ENCODE measurements around the gene SSBP3. TPM values are rescaled to one million over a fixed set of nuclear protein-coding genes. Genes with fewer than 3 reads are reported as not detected.

SSBP3 gene
- total and polyA plus RNA-seq, 9 of the 15 experiments (the other 6 are each of a cell fraction or from before 2014, with no cell fraction given): 8.7 to 108 (median 33.8) TPM

DNA sequence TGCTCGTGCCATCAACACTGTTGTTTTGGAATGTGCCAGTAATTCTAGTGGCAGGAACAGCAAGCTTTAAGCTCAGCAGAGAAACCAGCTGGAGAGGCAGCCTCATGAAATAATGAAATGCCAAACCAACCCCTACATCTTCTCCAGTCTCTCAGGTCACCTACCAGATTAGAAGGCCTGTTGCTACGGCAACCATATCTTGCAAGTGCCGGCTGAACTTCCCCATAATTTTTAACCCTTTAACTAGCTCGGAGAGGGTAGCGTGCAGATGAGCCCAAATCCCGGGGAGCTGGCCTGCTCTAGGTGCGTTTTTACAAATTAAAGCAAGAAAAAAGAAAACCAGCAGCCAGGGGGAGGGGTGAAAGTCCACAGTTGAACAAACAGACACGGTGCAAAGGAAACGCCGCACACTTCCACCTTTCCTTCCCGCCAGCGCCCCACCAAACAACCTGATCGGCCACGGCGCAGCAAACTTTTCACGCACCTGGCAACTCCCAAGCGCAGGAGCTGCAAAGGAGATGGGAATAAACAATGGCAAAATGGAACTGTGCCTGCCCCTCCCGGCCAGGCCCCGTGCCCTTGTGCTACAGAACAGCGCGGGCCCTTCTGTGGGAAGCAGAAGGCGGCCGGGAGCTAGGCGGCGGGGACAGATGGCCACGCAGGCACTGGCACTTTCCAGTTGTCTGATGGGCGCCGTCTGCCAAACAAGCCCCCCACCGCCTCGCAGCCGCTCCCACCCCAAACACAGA is 50.1 kb downstream of the SSBP3 start (continued):
- TF ChIP-seq SAP30 (IDR thresholded peaks at IDR 0.05; ENCODE audit: borderline replicate concordance, insufficient read depth, low read depth, low read length, poor library complexity, severe bottlenecking) (peak; percentile 11), ZC3H8 (IDR thresholded peaks at IDR 0.05) (no peak), ILF3 (IDR thresholded peaks at IDR 0.05; ENCODE audit: borderline replicate concordance) (no peak), CBFA2T3 (IDR thresholded peaks at IDR 0.05) (peak; percentile 61), MAZ (CRISPR knock-in tag; conservative IDR thresholded peaks at IDR 0.05 in 1 of 2, IDR thresholded peaks at IDR 0.05 in 1 of 2) (peak in 1 of 2 experiments; percentile 40; a peak in 1 of 4 replicates), NR1H2 (CRISPR knock-in tag; IDR thresholded peaks at IDR 0.05) (no peak), RFX5 (IDR thresholded peaks at IDR 0.05; ENCODE audit: low read depth, low read length) (no peak)
- TF ChIP-seq, protein P1, sequence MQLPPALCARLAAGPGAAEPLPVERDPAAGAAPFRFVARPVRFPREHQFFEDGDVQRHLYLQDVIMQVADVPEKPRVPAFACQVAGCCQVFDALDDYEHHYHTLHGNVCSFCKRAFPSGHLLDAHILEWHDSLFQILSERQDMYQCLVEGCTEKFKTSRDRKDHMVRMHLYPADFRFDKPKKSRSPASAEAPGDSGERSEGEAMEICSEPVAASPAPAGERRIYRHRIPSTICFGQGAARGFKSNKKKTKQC (CRISPR knock-in tag; IDR thresholded peaks at IDR 0.05): no peak
- TF ChIP-seq, protein P2, sequence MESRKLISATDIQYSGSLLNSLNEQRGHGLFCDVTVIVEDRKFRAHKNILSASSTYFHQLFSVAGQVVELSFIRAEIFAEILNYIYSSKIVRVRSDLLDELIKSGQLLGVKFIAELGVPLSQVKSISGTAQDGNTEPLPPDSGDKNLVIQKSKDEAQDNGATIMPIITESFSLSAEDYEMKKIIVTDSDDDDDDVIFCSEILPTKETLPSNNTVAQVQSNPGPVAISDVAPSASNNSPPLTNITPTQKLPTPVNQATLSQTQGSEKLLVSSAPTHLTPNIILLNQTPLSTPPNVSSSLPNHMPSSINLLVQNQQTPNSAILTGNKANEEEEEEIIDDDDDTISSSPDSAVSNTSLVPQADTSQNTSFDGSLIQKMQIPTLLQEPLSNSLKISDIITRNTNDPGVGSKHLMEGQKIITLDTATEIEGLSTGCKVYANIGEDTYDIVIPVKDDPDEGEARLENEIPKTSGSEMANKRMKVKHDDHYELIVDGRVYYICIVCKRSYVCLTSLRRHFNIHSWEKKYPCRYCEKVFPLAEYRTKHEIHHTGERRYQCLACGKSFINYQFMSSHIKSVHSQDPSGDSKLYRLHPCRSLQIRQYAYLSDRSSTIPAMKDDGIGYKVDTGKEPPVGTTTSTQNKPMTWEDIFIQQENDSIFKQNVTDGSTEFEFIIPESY (CRISPR knock-in tag; IDR thresholded peaks at IDR 0.05): peak; percentile 61
- TF ChIP-seq, protein P3, sequence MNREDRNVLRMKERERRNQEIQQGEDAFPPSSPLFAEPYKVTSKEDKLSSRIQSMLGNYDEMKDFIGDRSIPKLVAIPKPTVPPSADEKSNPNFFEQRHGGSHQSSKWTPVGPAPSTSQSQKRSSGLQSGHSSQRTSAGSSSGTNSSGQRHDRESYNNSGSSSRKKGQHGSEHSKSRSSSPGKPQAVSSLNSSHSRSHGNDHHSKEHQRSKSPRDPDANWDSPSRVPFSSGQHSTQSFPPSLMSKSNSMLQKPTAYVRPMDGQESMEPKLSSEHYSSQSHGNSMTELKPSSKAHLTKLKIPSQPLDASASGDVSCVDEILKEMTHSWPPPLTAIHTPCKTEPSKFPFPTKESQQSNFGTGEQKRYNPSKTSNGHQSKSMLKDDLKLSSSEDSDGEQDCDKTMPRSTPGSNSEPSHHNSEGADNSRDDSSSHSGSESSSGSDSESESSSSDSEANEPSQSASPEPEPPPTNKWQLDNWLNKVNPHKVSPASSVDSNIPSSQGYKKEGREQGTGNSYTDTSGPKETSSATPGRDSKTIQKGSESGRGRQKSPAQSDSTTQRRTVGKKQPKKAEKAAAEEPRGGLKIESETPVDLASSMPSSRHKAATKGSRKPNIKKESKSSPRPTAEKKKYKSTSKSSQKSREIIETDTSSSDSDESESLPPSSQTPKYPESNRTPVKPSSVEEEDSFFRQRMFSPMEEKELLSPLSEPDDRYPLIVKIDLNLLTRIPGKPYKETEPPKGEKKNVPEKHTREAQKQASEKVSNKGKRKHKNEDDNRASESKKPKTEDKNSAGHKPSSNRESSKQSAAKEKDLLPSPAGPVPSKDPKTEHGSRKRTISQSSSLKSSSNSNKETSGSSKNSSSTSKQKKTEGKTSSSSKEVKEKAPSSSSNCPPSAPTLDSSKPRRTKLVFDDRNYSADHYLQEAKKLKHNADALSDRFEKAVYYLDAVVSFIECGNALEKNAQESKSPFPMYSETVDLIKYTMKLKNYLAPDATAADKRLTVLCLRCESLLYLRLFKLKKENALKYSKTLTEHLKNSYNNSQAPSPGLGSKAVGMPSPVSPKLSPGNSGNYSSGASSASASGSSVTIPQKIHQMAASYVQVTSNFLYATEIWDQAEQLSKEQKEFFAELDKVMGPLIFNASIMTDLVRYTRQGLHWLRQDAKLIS (CRISPR knock-in tag; IDR thresholded peaks at IDR 0.05): no peak
- TF ChIP-seq, protein P4, sequence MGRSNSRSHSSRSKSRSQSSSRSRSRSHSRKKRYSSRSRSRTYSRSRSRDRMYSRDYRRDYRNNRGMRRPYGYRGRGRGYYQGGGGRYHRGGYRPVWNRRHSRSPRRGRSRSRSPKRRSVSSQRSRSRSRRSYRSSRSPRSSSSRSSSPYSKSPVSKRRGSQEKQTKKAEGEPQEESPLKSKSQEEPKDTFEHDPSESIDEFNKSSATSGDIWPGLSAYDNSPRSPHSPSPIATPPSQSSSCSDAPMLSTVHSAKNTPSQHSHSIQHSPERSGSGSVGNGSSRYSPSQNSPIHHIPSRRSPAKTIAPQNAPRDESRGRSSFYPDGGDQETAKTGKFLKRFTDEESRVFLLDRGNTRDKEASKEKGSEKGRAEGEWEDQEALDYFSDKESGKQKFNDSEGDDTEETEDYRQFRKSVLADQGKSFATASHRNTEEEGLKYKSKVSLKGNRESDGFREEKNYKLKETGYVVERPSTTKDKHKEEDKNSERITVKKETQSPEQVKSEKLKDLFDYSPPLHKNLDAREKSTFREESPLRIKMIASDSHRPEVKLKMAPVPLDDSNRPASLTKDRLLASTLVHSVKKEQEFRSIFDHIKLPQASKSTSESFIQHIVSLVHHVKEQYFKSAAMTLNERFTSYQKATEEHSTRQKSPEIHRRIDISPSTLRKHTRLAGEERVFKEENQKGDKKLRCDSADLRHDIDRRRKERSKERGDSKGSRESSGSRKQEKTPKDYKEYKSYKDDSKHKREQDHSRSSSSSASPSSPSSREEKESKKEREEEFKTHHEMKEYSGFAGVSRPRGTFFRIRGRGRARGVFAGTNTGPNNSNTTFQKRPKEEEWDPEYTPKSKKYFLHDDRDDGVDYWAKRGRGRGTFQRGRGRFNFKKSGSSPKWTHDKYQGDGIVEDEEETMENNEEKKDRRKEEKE (IDR thresholded peaks at IDR 0.05; ENCODE audit: borderline replicate concordance in 1 of 2, control insufficient read depth in 1 of 2, low read depth in 2 of 2, low read length in 1 of 2): no peak
- TF ChIP-seq, protein P5, sequence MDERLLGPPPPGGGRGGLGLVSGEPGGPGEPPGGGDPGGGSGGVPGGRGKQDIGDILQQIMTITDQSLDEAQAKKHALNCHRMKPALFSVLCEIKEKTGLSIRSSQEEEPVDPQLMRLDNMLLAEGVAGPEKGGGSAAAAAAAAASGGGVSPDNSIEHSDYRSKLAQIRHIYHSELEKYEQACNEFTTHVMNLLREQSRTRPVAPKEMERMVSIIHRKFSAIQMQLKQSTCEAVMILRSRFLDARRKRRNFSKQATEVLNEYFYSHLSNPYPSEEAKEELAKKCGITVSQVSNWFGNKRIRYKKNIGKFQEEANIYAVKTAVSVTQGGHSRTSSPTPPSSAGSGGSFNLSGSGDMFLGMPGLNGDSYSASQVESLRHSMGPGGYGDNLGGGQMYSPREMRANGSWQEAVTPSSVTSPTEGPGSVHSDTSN (CRISPR knock-in tag; IDR thresholded peaks at IDR 0.05; ENCODE audit: low read depth): no peak
- TF ChIP-seq, protein P5 (tag; conservative IDR thresholded peaks at IDR 0.05; ENCODE audit: low read depth): 0 out of 2 replicates have a peak, but pooled peaks have one; percentile 20
